GM19468 (cell line): ENCODE data around the gene PNLIPRP2.

Source experiments
- ATAC-seq: cut with Tn5 transposase; IDR thresholded peaks from one replicate; pipeline ENCODE4 v1.9.1; 2021; ENCODE audit warnings: mild to moderate bottlenecking, moderate library complexity, moderate number of reproducible peaks; ENCODE audit not compliant: unreplicated experiment; ENCODE audit errors: extremely low read depth

The PNLIPRP2 gene

GRCh38 chr10:116674901-116675423 lies 54.2 kb downstream of the PNLIPRP2 start:
- no peak for ATAC-seq

GRCh38 chr10:116676118-116676517 lies 55.4 kb downstream of the PNLIPRP2 start:
- no peak for ATAC-seq

- no peak for ATAC-seq
These were observed 55.9 kb downstream of the PNLIPRP2 start for GRCh38 chr10:116676633-116677032.

- no peak for ATAC-seq
These were observed 58.6 kb downstream of the PNLIPRP2 start for GRCh38 chr10:116679351-116679750.

- ATAC-seq, result no peak
These were observed 62.4 kb downstream of the PNLIPRP2 start for GRCh38 chr10:116683166-116683565.

- no peak for ATAC-seq
These were observed 63.1 kb downstream of the PNLIPRP2 start for GRCh38 chr10:116683821-116684220.

- no peak for ATAC-seq
These were observed 64.0 kb downstream of the PNLIPRP2 start for GRCh38 chr10:116684781-116685180.

GRCh38 chr10:116685807-116686206 lies 65.1 kb downstream of the PNLIPRP2 start:
- no peak for ATAC-seq

- ATAC-seq, result no peak
These were observed 65.9 kb downstream of the PNLIPRP2 start for GRCh38 chr10:116686632-116687031.

- no peak for ATAC-seq
These were observed 66.9 kb downstream of the PNLIPRP2 start for GRCh38 chr10:116687633-116688032.

- ATAC-seq, result no peak
These were observed 67.5 kb downstream of the PNLIPRP2 start for GRCh38 chr10:116688241-116688711.

GRCh38 chr10:116688741-116689495 lies 68.2 kb downstream of the PNLIPRP2 start:
- ATAC-seq, result no peak

GRCh38 chr10:116689744-116690143 lies 69.0 kb downstream of the PNLIPRP2 start:
- ATAC-seq, result no peak

GRCh38 chr10:116690356-116691322 lies 69.9 kb downstream of the PNLIPRP2 start:
- no peak for ATAC-seq

GRCh38 chr10:116691635-116692034 lies 70.9 kb downstream of the PNLIPRP2 start:
- ATAC-seq, result no peak

GRCh38 chr10:116692225-116692624 lies 71.5 kb downstream of the PNLIPRP2 start:
- no peak for ATAC-seq

GRCh38 chr10:116694243-116694926 lies 73.6 kb downstream of the PNLIPRP2 start:
- ATAC-seq, result no peak
